ENCODE results near the gene SCML2.

DNA sequence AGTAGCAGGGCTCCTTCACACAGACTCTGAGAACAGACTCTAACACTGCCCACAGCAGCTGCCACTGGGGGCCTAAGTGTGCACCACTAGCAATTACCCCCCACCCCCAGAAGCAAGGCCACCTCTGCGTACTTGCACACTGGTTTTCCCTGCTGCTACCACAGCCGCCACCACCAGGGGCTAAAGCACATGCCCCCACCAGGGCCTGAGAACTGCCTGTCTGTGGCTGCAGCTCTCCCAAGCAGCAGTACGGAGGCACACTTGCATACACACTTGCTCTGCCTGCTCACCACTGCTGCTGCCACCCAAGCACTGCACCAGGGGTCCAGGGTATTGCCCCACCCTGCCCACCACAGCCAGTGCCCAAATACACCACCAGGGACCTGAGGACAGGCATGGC, 59.6 kb downstream of the SCML2 start:
- TF ChIP-seq, protein P1, sequence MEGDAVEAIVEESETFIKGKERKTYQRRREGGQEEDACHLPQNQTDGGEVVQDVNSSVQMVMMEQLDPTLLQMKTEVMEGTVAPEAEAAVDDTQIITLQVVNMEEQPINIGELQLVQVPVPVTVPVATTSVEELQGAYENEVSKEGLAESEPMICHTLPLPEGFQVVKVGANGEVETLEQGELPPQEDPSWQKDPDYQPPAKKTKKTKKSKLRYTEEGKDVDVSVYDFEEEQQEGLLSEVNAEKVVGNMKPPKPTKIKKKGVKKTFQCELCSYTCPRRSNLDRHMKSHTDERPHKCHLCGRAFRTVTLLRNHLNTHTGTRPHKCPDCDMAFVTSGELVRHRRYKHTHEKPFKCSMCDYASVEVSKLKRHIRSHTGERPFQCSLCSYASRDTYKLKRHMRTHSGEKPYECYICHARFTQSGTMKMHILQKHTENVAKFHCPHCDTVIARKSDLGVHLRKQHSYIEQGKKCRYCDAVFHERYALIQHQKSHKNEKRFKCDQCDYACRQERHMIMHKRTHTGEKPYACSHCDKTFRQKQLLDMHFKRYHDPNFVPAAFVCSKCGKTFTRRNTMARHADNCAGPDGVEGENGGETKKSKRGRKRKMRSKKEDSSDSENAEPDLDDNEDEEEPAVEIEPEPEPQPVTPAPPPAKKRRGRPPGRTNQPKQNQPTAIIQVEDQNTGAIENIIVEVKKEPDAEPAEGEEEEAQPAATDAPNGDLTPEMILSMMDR (IDR thresholded peaks at IDR 0.05): no peak
- TF ChIP-seq, protein P2, sequence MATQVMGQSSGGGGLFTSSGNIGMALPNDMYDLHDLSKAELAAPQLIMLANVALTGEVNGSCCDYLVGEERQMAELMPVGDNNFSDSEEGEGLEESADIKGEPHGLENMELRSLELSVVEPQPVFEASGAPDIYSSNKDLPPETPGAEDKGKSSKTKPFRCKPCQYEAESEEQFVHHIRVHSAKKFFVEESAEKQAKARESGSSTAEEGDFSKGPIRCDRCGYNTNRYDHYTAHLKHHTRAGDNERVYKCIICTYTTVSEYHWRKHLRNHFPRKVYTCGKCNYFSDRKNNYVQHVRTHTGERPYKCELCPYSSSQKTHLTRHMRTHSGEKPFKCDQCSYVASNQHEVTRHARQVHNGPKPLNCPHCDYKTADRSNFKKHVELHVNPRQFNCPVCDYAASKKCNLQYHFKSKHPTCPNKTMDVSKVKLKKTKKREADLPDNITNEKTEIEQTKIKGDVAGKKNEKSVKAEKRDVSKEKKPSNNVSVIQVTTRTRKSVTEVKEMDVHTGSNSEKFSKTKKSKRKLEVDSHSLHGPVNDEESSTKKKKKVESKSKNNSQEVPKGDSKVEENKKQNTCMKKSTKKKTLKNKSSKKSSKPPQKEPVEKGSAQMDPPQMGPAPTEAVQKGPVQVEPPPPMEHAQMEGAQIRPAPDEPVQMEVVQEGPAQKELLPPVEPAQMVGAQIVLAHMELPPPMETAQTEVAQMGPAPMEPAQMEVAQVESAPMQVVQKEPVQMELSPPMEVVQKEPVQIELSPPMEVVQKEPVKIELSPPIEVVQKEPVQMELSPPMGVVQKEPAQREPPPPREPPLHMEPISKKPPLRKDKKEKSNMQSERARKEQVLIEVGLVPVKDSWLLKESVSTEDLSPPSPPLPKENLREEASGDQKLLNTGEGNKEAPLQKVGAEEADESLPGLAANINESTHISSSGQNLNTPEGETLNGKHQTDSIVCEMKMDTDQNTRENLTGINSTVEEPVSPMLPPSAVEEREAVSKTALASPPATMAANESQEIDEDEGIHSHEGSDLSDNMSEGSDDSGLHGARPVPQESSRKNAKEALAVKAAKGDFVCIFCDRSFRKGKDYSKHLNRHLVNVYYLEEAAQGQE (IDR thresholded peaks at IDR 0.05; ENCODE audit: insufficient read depth in 1 of 2, low read depth in 2 of 2, low read length in 1 of 2): no peak
- no peak for TF ChIP-seq POLR2AphosphoS5 (IDR thresholded peaks at IDR 0.05; ENCODE audit: low read depth, low read length)

Data from Panc1 (cell line).